ENCODE measurements around the gene C14orf39.
"Not testable (repeated sequence)": the region's sequence is repeated elsewhere in the genome, so short reads cannot be mapped to it uniquely, and the experiment has no call there.

Gene C14orf39

DNA sequence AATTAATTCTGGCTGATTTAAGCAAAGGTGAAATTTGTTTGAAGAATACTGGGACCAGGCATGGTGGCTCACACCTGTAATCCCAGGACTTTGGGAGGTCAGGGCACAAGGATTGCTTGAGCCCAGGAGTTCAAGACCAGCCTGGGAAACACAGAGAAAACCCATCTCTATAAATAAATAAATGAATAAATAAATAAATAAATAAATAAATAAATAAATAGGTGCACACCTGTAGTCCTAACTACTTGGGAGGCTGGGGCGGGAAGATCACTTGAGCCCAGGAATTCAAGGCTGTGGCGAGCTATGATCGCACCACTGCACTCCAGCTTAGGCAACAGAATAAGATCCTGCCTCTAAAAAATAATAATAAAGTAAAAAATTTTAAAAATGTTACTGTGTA lies 4.4 kb upstream of the C14orf39 start:
- DNase-seq (ENCODE audit: low read depth in 2 of 2), result no peak

DNA sequence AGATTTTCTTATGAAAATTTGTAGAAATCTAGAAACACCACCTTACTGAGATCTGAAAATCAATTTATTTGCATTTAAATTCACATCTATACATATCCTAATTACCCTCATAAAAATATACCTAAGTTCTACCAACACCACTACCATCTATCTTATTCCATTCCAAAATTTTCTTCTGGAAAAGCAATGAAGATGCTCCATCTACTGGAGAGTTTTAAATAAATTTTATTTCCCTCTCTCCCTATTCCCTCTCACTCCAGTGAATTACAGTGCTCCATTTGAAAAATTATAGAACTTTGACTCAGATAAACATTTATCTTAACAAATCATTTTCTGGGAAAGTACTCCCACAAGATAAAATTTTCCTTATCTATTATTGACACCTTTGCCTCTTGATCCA lies 2.3 kb upstream of the C14orf39 start:
- DNase-seq (ENCODE audit: low read depth in 2 of 2), result no peak

DNA sequence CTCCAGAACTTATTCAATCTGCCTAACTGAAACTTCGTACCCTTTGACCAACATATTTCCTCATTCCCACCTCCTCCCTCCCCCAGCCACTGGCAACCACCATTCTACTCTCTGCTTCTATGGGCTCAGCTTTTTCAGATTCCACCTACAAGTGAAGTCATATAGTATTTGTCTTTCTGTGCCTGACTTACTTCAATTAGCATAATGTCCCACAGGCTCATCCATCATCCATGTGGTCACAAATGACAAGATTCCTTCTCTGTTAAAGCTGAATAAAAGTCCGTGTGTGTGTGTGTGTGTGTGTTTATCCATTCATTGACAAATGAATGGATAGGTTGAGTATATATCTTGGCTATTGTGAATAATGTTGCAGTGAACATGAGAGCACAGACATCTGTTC lies 1.3 kb upstream of the C14orf39 start:
- no peak for DNase-seq (ENCODE audit: low read depth in 2 of 2)

DNA sequence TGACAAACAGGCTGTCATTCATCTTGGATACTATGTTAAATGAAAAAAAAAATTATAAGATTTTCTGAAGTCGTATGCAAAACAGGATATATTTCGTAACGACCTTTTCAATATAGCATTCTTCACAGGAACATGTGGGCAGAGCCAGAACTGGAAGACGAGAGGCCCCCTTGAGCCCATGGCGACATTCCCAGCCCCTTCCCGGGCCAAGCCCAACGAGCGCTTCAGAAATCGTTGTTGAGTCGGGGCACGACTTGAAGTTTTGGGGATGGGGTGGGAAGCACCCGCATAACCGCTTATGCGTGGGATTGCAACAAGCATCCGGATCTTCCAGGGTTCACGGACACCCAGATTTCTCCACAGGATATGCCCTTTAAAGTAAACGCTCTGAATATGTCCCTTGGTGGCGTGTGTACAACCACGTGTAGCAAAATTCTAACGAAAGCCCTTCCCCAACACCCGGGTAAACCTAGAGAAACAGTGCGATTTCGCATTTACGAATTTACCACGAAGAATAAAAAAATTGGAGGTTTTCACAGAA lies 736 bp downstream of the C14orf39 start:
- no peak for DNase-seq (ENCODE audit: low read depth in 2 of 2)

DNA sequence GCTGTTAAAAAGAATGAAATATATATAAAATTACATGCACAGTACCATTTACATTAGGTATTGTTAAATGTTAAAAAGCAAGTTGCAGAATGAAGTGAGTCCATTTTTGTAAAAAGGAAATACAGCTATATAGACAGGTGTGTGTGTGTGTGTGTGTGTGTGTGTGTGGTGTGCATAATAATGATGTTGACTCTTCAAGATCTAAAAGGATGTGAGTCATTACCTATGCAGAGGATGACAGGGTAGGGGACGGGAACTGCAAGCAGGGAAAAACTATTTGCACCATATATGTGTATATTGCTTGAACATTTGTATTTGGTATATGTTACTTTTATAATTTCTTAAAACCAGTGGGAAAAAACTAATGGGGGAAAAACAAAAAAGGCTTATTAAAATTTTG lies 3.1 kb downstream of the C14orf39 start:
- no peak for DNase-seq (ENCODE audit: low read depth in 2 of 2)

DNA sequence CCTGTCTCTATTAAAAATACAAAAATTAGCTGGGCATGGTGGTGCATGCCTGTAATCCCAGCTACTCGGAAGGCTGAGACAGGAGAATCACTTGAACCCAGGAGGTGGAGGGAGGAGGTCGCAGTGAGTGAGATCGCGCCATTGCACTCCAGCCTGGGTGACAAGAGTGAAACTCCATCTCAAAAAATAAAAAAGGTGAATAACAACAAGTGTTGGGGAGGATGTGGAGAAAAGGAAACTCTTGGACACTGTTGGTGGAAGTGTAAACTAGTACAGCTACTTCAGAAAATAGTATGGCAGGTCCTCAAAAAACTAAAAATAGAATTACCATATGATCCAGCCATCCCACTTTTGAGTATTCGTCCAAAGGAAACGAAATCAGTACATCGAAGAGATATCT lies 5.6 kb downstream of the C14orf39 start:
- not testable (repeated sequence) for DNase-seq (ENCODE audit: low read depth in 2 of 2)

DNA sequence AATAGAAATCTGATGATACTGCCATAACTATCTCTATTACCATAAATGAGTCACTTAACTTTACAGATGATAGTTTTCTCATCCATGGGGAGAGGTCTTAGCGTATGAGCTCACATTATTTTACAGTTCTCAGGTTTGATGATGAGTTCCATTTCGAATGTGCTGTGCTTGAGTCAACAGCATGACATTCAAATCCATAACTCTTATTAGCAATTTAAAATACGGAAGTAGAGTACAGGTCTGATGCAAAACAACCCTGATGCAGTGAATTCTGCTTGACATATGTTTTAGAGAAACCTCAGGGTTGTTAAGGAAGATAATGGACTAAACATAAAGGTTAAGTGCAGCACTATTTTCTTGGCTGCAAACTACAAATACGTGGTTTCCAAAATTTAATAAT lies 30.0 kb downstream of the C14orf39 start:
- no peak for DNase-seq (ENCODE audit: low read depth in 2 of 2)

DNA sequence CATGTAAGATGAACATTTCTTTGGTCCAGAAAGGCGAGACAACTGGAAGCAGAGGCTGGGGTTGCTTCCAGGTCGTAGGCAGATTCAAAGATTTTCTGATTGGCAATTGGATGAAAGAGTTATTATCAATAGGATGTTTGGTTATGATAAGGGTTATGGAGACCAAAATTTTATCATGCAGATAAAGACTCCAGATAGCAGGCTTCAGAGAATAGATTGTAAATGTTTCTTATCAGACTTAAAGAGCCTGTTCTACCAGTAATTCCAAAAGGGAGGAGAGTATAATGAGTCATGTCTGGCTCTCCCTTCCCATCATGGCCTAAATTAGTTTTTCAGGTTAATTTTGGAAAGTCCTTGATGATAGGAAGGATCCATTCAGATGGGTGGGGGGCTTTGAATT lies 55.6 kb downstream of the C14orf39 start:
- no peak for DNase-seq (ENCODE audit: low read depth in 2 of 2)

DNA sequence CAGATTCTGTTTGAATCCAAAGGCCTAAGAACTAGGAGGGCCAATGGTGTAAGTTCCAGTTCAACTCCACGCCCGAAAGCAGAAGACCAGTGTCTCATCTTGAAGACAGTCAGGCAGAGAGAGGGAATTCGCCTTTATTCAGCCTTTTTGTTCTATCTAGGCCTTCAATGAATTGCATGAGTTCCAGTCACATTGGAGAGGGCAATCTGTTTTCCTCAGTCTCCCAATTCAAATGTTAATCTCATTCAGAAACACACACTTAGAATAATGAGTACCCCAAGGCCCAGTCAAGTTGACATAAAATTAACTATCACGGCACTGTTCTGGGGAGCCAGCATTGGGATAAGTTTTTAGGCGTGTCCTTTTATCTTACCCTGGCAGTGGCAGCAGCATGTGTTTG lies 65.8 kb downstream of the C14orf39 start:
- DNase-seq (ENCODE audit: low read depth in 2 of 2), result no peak

DNA sequence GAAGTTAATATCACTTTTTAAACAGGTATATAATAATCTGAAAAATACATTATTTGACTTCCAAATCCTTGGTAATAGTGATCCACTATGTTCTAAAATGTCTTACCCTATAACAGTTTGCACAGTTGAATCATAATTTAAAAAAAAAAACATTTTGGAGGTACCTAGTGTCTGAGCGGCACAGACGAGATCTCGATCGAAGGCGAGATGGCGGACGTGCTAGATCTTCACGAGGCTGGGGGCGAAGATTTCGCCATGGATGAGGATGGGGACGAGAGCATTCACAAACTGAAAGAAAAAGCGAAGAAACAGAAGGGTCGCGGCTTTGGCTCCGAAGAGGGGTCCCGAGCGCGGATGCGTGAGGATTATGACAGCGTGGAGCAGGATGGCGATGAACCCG lies 88.3 kb downstream of the C14orf39 start:
- DNase-seq (ENCODE audit: low read depth in 2 of 2), result not testable (repeated sequence)

DNA sequence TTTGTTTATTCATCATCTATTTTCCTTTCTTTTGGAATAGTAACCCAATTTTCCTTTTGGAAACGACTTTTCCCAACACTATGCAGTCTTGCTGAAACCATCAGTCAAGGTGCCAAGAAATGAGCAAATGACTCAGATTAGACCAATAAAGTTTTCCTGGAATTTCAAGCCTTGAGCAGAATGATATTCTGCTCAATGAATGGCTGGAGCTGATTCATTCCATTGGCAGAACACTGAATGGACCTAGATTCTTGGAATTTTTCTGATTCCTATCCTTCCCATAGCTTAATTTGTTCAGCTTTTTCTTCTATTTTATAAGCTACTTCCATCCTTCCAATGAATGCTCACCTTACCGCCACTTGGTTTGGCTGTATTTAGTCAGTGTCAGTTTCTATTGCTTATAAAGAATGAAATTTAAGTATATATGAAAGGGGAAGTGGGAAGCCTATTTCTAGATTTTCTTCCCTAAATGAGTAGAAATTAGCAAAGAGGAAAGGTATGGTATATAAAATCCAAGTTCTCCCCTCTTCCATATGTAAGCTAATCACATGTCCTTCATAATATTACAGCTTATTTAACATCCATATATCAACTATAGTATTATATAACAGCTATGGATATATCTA lies 89.0 kb downstream of the C14orf39 start:
- DNase-seq (ENCODE audit: low read depth in 2 of 2), result no peak
